Activated naive CD4-positive, alpha-beta T cell treated with anti-CD3 and anti-CD28 coated beads, Interleukin-2, amount 50 U/mL, for 24 hours (primary cell): Measurements from ENCODE around the gene NPC1.
"Not testable (repeated sequence)": the region's sequence is repeated elsewhere in the genome, so short reads cannot be mapped to it uniquely, and the experiment has no call there.

Experiments used
- H3K27ac Mint-ChIP-seq: one replicate; pipeline ENCODE4 v1.8.0; 2021; ENCODE audit warnings: mild to moderate bottlenecking, mixed read lengths
- H3K27me3 Mint-ChIP-seq: one replicate; pipeline ENCODE4 v1.8.0; 2021; ENCODE audit warnings: mixed read lengths
- H3K36me3 Mint-ChIP-seq: one replicate; pipeline ENCODE4 v1.8.0; 2021; ENCODE audit warnings: mixed read lengths
- H3K4me1 Mint-ChIP-seq: one replicate; pipeline ENCODE4 v1.8.0; 2021; ENCODE audit warnings: mixed read lengths
- H3K4me3 Mint-ChIP-seq: one replicate; pipeline ENCODE4 v1.8.0; 2021; ENCODE audit warnings: mild to moderate bottlenecking, mixed read lengths
- H3K9me3 Mint-ChIP-seq: one replicate; pipeline ENCODE4 v1.8.0; 2021; ENCODE audit warnings: mixed read lengths

NPC1 gene

GRCh38 chr18:23617412-23618014 lies 31.2 kb upstream of the NPC1 start:
- peak overlapping the region; percentile 8 for H3K4me3 Mint-ChIP-seq
- H3K27me3 Mint-ChIP-seq = peaks cover 28% of the 10 kb centered on the region
- no peaks in the 10 kb centered on the region for H3K4me1 Mint-ChIP-seq
- no peaks in the 10 kb centered on the region for H3K36me3 Mint-ChIP-seq
- no peaks in the 10 kb centered on the region for H3K9me3 Mint-ChIP-seq
- H3K27ac Mint-ChIP-seq = no peak overlapping the region

GRCh38 chr18:23616258-23616657 lies 30.0 kb upstream of the NPC1 start:
- no peaks in the 10 kb centered on the region for H3K36me3 Mint-ChIP-seq
- no peaks in the 10 kb centered on the region for H3K9me3 Mint-ChIP-seq
- H3K27ac Mint-ChIP-seq = no peak overlapping the region
- no peak overlapping the region for H3K4me3 Mint-ChIP-seq
- no peaks in the 10 kb centered on the region for H3K4me1 Mint-ChIP-seq
- peaks cover 24% of the 10 kb centered on the region for H3K27me3 Mint-ChIP-seq

GRCh38 chr18:23614891-23615290 lies 28.6 kb upstream of the NPC1 start:
- Mint-ChIP-seq H3K4me1 (no peaks in the 10 kb centered on the region), H3K27me3 (peaks cover 10% of the 10 kb centered on the region), H3K9me3 (no peaks in the 10 kb centered on the region), H3K36me3 (no peaks in the 10 kb centered on the region), H3K4me3 (no peak overlapping the region), H3K27ac (no peak overlapping the region)

DNA sequence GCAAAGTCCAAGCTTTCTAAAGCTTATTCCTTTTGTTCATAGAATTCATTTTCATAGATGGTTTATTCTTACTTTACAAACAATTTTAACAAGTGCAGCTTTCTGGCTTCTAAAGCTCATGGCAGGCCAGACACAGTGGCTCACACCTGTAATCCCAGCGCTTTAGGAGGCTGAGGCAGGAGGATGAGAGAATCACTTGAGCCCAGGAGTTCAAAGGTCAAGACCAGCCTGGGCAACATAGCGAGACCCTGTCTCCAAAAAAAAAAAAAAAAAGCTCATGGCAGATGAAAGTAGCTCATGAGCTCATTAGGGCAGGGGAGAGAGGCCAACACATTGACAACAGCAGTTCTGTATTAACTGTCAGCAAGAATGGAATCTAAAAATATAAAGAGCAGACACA lies 28.1 kb upstream of the NPC1 start:
- Mint-ChIP-seq H3K9me3 (no peaks in the 10 kb centered on the region), H3K4me1 (no peaks in the 10 kb centered on the region), H3K4me3 (no peak overlapping the region), H3K36me3 (no peaks in the 10 kb centered on the region), H3K27me3 (peaks cover 7% of the 10 kb centered on the region), H3K27ac (no peak overlapping the region)

DNA sequence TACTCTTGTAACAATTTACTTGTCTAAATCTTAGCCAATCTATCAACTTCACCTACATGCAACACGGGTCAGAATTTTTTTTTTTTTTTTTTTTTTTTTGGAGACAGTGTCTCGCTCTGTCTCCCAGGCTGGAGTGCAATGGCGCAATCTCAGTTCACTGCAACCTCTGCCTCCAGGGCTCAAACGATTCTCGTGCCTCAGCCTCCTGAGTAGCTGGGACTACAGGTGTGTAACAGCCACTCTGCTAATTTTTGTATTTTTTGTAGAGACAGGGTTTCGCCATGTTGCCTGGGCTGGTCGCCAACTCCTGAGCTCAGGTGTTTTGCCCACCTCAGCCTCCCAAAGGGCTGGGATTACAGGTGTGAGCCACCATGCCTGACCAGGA lies 26.8 kb upstream of the NPC1 start:
- H3K27ac Mint-ChIP-seq, H3K4me1 Mint-ChIP-seq, H3K36me3 Mint-ChIP-seq, H3K27me3 Mint-ChIP-seq, H3K4me3 Mint-ChIP-seq, H3K9me3 Mint-ChIP-seq: not testable (repeated sequence)

DNA sequence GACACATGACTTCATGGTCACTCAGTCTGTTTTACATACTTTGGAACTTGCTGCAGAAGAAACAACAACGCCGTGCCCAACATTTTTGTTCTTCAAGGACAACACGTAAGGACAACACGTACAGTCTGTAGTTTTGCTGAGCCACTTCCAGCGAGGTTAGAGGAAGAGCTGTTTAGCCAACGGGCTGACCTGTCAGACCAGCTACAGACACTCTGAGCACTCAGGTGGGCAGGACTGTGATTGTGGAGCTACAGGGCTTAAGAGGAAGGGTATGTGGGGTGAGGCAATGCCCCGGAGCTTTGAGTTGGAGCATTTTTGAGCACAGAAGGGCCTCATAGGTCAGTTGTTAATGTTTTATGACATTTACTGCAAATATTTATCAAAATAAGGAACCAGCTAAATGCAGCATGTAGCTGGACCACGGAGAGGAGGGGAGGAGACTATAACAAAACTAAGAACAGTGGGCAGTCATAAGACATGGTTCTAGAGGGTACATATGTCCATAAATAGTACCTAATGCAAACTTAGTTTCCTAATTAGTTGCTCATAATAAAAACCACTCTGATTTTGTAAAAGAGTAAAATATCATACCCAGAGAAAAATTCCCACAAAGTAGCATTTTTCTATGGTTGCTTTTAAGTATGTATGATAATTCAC lies 26.3 kb upstream of the NPC1 start:
- H3K4me3 Mint-ChIP-seq = no peak overlapping the region
- no peaks in the 10 kb centered on the region for H3K4me1 Mint-ChIP-seq
- H3K27ac Mint-ChIP-seq = no peak overlapping the region
- H3K36me3 Mint-ChIP-seq = no peaks in the 10 kb centered on the region
- no peaks in the 10 kb centered on the region for H3K27me3 Mint-ChIP-seq
- no peaks in the 10 kb centered on the region for H3K9me3 Mint-ChIP-seq

GRCh38 chr18:23609390-23610023 lies 23.2 kb upstream of the NPC1 start:
- no peak overlapping the region for H3K4me3 Mint-ChIP-seq
- no peak overlapping the region for H3K27ac Mint-ChIP-seq
- no peaks in the 10 kb centered on the region for H3K4me1 Mint-ChIP-seq
- H3K9me3 Mint-ChIP-seq = no peaks in the 10 kb centered on the region
- no peaks in the 10 kb centered on the region for H3K27me3 Mint-ChIP-seq
- H3K36me3 Mint-ChIP-seq = no peaks in the 10 kb centered on the region

DNA sequence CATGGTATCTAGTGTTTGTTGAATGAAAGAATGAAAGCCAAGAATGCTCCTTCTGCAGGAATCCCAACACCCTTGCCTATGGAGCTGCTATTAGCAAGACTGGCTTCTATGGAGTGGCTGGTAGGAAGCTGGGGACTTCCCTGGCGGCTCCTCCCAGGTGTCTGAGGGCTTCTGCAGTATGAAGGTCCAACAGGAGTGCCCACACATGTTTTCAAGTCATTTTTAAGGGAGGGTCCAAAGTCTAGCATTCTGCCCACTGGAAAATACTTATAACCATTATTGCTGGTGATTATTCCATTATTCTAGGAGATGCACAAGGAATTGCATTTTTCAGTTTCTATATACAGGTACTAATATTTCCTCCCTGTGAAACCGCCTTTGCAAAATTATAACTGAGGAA lies 21.9 kb upstream of the NPC1 start:
- H3K27ac Mint-ChIP-seq = no peak overlapping the region
- H3K9me3 Mint-ChIP-seq = no peaks in the 10 kb centered on the region
- H3K4me1 Mint-ChIP-seq = no peaks in the 10 kb centered on the region
- H3K4me3 Mint-ChIP-seq = no peak overlapping the region
- no peaks in the 10 kb centered on the region for H3K36me3 Mint-ChIP-seq
- H3K27me3 Mint-ChIP-seq = no peaks in the 10 kb centered on the region

DNA sequence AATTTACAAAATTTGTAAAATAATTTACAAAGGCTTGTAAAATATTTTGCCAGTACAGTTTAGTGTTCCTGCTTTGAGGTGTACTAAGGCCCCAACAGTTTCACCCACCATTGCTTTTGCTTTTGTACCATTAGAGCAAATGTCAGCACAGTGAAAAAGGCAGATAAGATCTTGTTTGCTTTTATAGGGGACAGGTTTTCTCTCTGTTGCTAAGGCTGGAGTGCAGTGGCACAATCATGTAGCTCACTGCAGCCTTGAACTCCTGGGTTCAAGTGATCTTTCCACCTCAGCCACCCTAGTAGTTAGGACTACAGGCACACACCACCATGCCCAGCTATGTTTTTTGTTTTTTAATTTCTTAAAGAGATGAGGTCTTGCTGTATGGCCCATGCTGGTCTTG lies 19.6 kb upstream of the NPC1 start:
- Mint-ChIP-seq H3K4me3 (no peak overlapping the region), H3K36me3 (no peaks in the 10 kb centered on the region), H3K27ac (no peak overlapping the region), H3K4me1 (no peaks in the 10 kb centered on the region), H3K27me3 (no peaks in the 10 kb centered on the region), H3K9me3 (no peaks in the 10 kb centered on the region)

DNA sequence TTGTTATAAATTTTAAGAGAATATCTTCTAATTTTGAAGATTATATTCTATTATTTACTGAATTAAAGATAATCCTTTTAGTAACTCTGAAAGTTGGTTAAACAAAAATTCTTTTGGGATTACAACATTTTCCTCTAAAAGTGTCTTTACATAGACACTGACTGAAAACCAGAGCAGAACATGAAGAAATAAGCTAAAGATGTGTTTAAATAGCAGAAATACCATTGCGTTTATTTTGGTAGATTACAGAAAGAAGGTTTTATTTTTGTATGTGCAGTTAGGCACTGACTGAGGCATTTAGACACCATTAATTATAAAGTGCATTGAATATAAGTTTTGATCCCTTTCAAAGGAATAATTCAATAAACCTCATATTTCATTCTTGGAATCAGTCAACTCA lies 13.5 kb upstream of the NPC1 start:
- Mint-ChIP-seq H3K27me3 (no peaks in the 10 kb centered on the region), H3K27ac (no peak overlapping the region), H3K9me3 (no peaks in the 10 kb centered on the region), H3K4me1 (no peaks in the 10 kb centered on the region), H3K4me3 (no peak overlapping the region), H3K36me3 (no peaks in the 10 kb centered on the region)

GRCh38 chr18:23596183-23596582 lies 9.9 kb upstream of the NPC1 start:
- H3K27me3 Mint-ChIP-seq = no peaks in the 10 kb centered on the region
- H3K9me3 Mint-ChIP-seq = no peaks in the 10 kb centered on the region
- no peaks in the 10 kb centered on the region for H3K36me3 Mint-ChIP-seq
- no peak overlapping the region for H3K27ac Mint-ChIP-seq
- no peaks in the 10 kb centered on the region for H3K4me1 Mint-ChIP-seq
- H3K4me3 Mint-ChIP-seq = no peak overlapping the region

DNA sequence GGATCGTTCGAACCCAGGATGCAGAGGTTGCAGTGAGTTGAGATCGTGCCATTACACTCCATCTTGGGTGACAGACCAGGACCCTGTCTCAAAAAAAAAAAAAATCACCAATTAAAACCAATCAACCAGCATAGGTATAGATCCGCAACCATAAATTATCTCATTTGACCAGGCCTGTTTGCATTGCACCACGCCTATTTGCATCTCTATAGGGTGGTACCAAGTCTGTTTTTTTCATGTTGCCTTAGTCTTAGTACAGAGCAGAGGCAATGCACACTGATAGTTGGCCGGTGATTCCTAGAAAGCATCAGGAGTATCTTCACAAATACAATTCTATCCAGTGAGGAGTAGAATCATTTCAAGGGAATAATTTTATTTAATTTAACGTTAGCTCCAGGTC lies 9.3 kb upstream of the NPC1 start:
- Mint-ChIP-seq H3K4me3 (no peak overlapping the region), H3K4me1 (no peaks in the 10 kb centered on the region), H3K27me3 (no peaks in the 10 kb centered on the region), H3K9me3 (no peaks in the 10 kb centered on the region), H3K36me3 (no peaks in the 10 kb centered on the region), H3K27ac (no peak overlapping the region)

DNA sequence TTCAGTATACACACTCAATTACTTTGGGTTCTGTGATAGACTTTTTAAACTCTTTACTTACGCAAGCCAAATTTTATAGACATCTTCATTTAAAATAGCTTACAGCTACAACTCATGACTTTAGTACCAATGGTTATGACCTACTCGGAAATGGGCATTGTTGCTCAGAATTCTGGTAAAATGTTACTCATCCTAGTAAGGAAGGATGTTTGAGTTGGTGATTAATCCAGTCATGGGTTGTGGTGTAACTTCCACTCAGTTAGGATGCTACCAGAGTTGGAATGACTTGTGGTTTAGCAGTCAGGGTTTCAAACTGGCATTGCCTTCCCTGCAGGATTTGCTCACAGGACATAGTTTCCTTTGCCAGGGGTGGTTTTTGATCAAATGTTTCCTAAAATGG lies 7.4 kb upstream of the NPC1 start:
- no peak overlapping the region for H3K27ac Mint-ChIP-seq
- no peaks in the 10 kb centered on the region for H3K4me1 Mint-ChIP-seq
- H3K9me3 Mint-ChIP-seq = no peaks in the 10 kb centered on the region
- no peaks in the 10 kb centered on the region for H3K36me3 Mint-ChIP-seq
- no peaks in the 10 kb centered on the region for H3K27me3 Mint-ChIP-seq
- H3K4me3 Mint-ChIP-seq = no peak overlapping the region

DNA sequence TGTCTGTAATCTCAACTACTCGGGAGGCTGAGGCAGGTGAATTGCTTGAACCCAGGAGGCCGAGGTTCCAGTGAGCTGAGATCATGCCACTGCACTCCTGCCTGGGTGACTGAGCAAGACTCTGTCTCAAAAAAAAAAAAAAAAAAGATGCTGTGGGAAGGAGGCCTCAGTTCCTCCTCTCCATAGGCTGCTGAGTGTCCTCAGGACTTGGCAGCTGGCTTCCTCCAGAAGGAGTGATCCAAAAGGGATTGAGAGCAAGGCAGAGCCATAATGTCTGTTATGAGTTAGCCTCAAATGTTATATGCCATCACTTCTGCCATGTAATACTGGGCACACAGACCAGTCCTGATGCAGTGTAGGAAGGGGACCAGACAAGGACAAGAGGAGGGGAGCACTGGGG lies 6.6 kb upstream of the NPC1 start:
- H3K9me3 Mint-ChIP-seq = no peaks in the 10 kb centered on the region
- no peak overlapping the region for H3K27ac Mint-ChIP-seq
- H3K27me3 Mint-ChIP-seq = no peaks in the 10 kb centered on the region
- no peak overlapping the region for H3K4me3 Mint-ChIP-seq
- no peaks in the 10 kb centered on the region for H3K4me1 Mint-ChIP-seq
- H3K36me3 Mint-ChIP-seq = no peaks in the 10 kb centered on the region

- no peaks in the 10 kb centered on the region for H3K36me3 Mint-ChIP-seq
- H3K27me3 Mint-ChIP-seq = no peaks in the 10 kb centered on the region
- H3K9me3 Mint-ChIP-seq = no peaks in the 10 kb centered on the region
- H3K4me3 Mint-ChIP-seq = no peak overlapping the region
- H3K4me1 Mint-ChIP-seq = peaks cover 6% of the 10 kb centered on the region
- H3K27ac Mint-ChIP-seq = no peak overlapping the region
Measured at GRCh38 chr18:23591011-23591410, 4.7 kb upstream of the NPC1 start.

DNA sequence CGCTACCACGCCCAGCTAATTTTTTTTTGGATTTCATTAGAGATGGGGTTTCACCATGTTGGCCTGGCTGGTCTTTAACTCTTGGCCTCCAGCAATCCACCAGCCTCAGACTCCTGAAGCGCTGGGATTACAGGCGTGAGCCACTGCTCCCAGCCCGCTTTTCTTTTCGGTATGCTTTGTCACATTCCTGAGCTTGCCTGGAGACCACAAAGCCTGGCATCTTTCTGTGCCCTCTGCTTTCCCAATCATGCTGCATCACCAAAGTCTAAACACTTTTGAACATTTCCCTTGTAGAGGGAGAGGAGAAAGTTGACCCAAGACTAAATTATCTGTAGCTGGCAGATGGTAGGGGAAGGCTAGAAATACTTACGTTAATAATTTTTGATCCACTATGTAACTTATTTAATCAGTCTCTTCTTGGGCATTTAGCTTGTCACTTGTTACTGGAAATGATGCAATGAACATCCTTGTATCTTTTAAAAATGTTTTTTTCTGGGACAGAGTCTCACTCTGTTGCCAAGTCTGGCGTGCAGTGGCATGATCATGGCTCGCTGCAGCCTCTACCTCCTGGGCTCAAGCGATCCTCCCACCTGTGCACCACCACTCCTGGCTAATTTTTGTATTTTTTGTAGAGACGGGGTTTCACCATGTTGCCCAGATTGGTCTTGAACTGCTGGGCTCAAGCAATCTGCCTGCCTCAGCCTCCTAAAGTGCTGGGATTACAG lies 2.7 kb upstream of the NPC1 start:
- H3K27me3 Mint-ChIP-seq = no peaks in the 10 kb centered on the region
- H3K36me3 Mint-ChIP-seq = no peaks in the 10 kb centered on the region
- no peaks in the 10 kb centered on the region for H3K9me3 Mint-ChIP-seq
- H3K27ac Mint-ChIP-seq = peak overlapping the region; percentile 35
- H3K4me1 Mint-ChIP-seq = peaks cover 18% of the 10 kb centered on the region
- no peak overlapping the region for H3K4me3 Mint-ChIP-seq
